Heart right ventricle (tissue), 16 donors: ENCODE results near the gene ZC3H12C. TPM values are rescaled to one million over a fixed set of nuclear protein-coding genes. Genes with fewer than 3 reads are reported as not detected.

Experiments used
- ATAC-seq, 8 donors: fragments of 200-7000 bp; cut with Tn5 transposase; one replicate each; pipeline ENCODE4 v1.9.1; 2020; ENCODE audit warnings: mild to moderate bottlenecking in 8 of 8, moderate library complexity in 8 of 8, moderate number of reproducible peaks in 1 of 8
- DNase-seq, 2 donors: peaks; one replicate each; pipeline ENCODE4 v3.0.0-alpha.2; 2020
- H3K27ac ChIP-seq, 10 donors: fragments of 200-600 bp; sonication (generic) in 2 of 10; one replicate each; pipeline versions ENCODE4 v1.5.0 to v1.8.0; 2020 to 2022; ENCODE audit warnings: mild to moderate bottlenecking in 3 of 10
- H3K27me3 ChIP-seq, 7 donors: fragments of 200-600 bp; one replicate each; pipeline ENCODE4 v1.8.0; 2021 to 2022; ENCODE audit warnings: mild to moderate bottlenecking in 2 of 7
- H3K36me3 ChIP-seq, 9 donors: fragments of 200-600 bp; sonication (generic) in 1 of 9; one replicate each; pipeline versions ENCODE4 v1.5.0 to v1.8.0; 2020 to 2022; ENCODE audit warnings: mild to moderate bottlenecking in 2 of 9
- H3K4me1 ChIP-seq, 9 donors: fragments of 200-600 bp; sonication (generic) in 1 of 9; one replicate each; pipeline versions ENCODE4 v1.5.0 to v1.8.0; 2020 to 2022; ENCODE audit warnings: mild to moderate bottlenecking in 4 of 9
- H3K4me3 ChIP-seq, 10 donors: fragments of 200-600 bp; sonication (generic) in 2 of 10; one replicate each; pipeline versions ENCODE4 v1.5.0 to v1.8.0; 2020 to 2022; ENCODE audit warnings: mild to moderate bottlenecking in 7 of 10, moderate library complexity in 2 of 10
- H3K9me3 ChIP-seq, 11 donors: fragments of 200-600 bp in 10 of 11; sonication (generic) in 2 of 11; one replicate each; pipeline versions ENCODE4 v1.5.0 to v1.8.0; 2013 to 2022; ENCODE audit warnings: mild to moderate bottlenecking in 2 of 11, control low read depth in 1 of 11, moderate library complexity in 1 of 11
- WGBS, 2 donors: extraction: QIAGEN DNeasy Blood & Tissue Kit; methylation state at CpG; one replicate each; pipeline ENCODE4 v1.1.7; 2013; ENCODE audit warnings: inconsistent platforms in 1 of 2; 5-methylcytosine and 5-hydroxymethylcytosine counted together
- intact Hi-C, 10 donors: fragments of 100-400 bp; cut with DNase I; formaldehyde crosslinking; loops; one replicate each; pipeline versions ENCODE4 v1.11.1 to v1.14.2; 2022
- polyA plus RNA-seq, 2 donors: library from polyadenylated mRNA; stranded (reverse); fragments of 200-250 nt; gene quantifications; one replicate each; pipeline ENCODE4 v1.2.3, GENCODE V29; 2013
- total RNA-seq, 10 donors: library from RNA; stranded (reverse); fragmentation: NEBNext Ultra II Directional in 3 of 10; extraction: Animal tissue kit (Norgen Biotek cat#: 25700) in 3 of 10; gene quantifications; one replicate each; pipeline versions ENCODE4 v1.2.1 to v1.2.4, GENCODE V29; 2021 to 2023
- TF ChIP-seq, protein P1 (sequence below), 9 donors: fragments of 200-600 bp; sonication (generic) in 2 of 9; IDR thresholded peaks; one replicate each; pipeline versions ENCODE4 v1.5.0 to v1.8.0; 2021 to 2022; ENCODE audit warnings: antibody characterized with exemption in 9 of 9, mild to moderate bottlenecking in 5 of 9, moderate library complexity in 1 of 9
- donor health status: Arrhythmogenic right ventricular cardiomyopathy.
- donor health status: ischemic (EF 13 %, LVEDD 7.1; RV severe dilation, severe dysfunction).
- donor health status: healthy with polysubstance abuse.
- donor health status: DM: no; HTN: yes; CAD: no.
- donor health status: DM: no; HTN: no; CAD: no.
- donor health status: ischemic (EF 25% LVEDD 6.9; RV normal size, moderate dysfunction).
- donor health status: ischemic (EF 25% LVEDD 5.7; RV mildly dilated, moderate dysfunction).
- donor health status: healthy.
- donor health status: DM: yes; HTN: yes; CAD: no.
- donor health status: Ischemic cardiomyopathy.
- donor health status: ischemic (EF 35%, LVEDD 5.7; RV mildly dilated, moderate dysfunction).
- donor health status: nonischemic (EF 11% LVEDD 7.7; RV severe dilation, severe dysfunction).
- donor health status: DM: yes; HTN: yes; CAD: no.
- donor health status: PGD.
- donor health status: ischemic (EF 29% LVEDD 5.4; RV normal size, mild dysfunction).
- donor health status: nonischemic (EF 23%, LVEDD 6.1; RV moderate dilation, normal function).

ZC3H12C gene
- total and polyA plus RNA-seq, 12 donors: 2.1 to 22.8 (median 20.1) TPM

- H3K27me3 ChIP-seq: no peaks in the 10 kb centered on the region
- 69 to 81% methylated on average over 4 of the region's 4 CpGs for WGBS, 2 donors
- H3K4me1 ChIP-seq: peaks cover 0 to 36% (median 18%) of the 10 kb centered on the region in 9 donors
- no peaks in the 10 kb centered on the region for H3K36me3 ChIP-seq
- DNase-seq: no peak
- no peak for ATAC-seq
- intact Hi-C loops: no loop called here
- TF ChIP-seq, protein P1, sequence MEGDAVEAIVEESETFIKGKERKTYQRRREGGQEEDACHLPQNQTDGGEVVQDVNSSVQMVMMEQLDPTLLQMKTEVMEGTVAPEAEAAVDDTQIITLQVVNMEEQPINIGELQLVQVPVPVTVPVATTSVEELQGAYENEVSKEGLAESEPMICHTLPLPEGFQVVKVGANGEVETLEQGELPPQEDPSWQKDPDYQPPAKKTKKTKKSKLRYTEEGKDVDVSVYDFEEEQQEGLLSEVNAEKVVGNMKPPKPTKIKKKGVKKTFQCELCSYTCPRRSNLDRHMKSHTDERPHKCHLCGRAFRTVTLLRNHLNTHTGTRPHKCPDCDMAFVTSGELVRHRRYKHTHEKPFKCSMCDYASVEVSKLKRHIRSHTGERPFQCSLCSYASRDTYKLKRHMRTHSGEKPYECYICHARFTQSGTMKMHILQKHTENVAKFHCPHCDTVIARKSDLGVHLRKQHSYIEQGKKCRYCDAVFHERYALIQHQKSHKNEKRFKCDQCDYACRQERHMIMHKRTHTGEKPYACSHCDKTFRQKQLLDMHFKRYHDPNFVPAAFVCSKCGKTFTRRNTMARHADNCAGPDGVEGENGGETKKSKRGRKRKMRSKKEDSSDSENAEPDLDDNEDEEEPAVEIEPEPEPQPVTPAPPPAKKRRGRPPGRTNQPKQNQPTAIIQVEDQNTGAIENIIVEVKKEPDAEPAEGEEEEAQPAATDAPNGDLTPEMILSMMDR (IDR thresholded peaks at IDR 0.05): no peak
- no peak overlapping the region for H3K27ac ChIP-seq
- no peak overlapping the region for H3K4me3 ChIP-seq
- H3K9me3 ChIP-seq: no peaks in the 10 kb centered on the region
Measured at GRCh38 chr11:110126936-110127335, 33.7 kb downstream of the ZC3H12C start.

GRCh38 chr11:110128161-110128560, 35.0 kb downstream of the ZC3H12C start:
- Histone ChIP-seq H3K4me1 (peaks cover 0 to 32% (median 17%) of the 10 kb centered on the region in 9 donors), H3K27ac (no peak overlapping the region), H3K4me3 (no peak overlapping the region), H3K36me3 (no peaks in the 10 kb centered on the region), H3K9me3 (no peaks in the 10 kb centered on the region), H3K27me3 (no peaks in the 10 kb centered on the region)
- no peak for ATAC-seq
- WGBS, 2 donors: 23 to 26% methylated on average over 2 of the region's 2 CpGs
- no peak for DNase-seq
- intact Hi-C loops: no loop called here
- TF ChIP-seq, protein P1 (IDR thresholded peaks at IDR 0.05): no peak

DNA sequence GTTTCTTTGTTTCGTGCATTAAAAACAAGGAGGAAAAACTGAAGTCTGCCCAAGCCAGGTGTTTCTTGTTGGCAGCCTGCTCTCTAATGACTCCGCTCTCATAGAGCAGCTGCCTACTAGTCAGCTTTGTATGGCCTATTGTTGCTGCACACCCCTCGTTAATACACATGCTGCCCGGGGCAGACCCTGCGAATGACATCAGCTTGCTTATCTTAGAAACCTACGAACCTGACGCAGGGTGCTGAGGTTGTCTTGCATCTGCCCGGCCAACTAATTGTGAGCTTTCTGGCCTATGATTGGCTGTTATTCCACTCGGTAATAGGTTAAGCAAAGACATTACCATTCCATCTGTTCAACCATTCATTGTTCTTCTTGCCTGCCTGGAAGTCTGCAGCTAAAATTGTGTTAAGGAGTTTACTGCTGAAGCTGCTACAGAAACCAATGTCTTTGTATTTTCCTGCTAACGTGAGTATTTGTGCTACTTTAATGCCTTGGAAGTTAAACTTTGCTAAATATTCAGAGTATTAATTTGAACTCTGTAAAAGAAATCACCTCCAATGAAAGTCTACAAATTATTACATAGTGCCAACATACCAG, 37.5 kb downstream of the ZC3H12C start:
- peaks cover 0 to 28% (median 19%) of the 10 kb centered on the region in 9 donors for H3K4me1 ChIP-seq
- TF ChIP-seq, protein P1 (IDR thresholded peaks at IDR 0.05): no peak
- no peaks in the 10 kb centered on the region for H3K27me3 ChIP-seq
- H3K27ac ChIP-seq: peak overlapping the region in 1 of 10 donors; percentile 4
- H3K9me3 ChIP-seq: no peaks in the 10 kb centered on the region
- DNase-seq (no peak), ATAC-seq (peak; percentile 38 to 85 (median 66))
- H3K4me3 ChIP-seq: no peak overlapping the region
- 53 to 54% methylated on average over 10 of the region's 10 CpGs for WGBS, 2 donors
- no peaks in the 10 kb centered on the region for H3K36me3 ChIP-seq
- intact Hi-C loops: no loop called here

GRCh38 chr11:110131386-110132123, 38.4 kb downstream of the ZC3H12C start:
- 81 to 83% methylated on average over 6 of the region's 6 CpGs for WGBS, 2 donors
- DNase-seq (no peak), ATAC-seq (no peak)
- H3K4me1 ChIP-seq: peaks cover 0 to 28% (median 19%) of the 10 kb centered on the region in 9 donors
- intact Hi-C loops: no loop called here
- TF ChIP-seq, protein P1 (IDR thresholded peaks at IDR 0.05): no peak
- H3K36me3 ChIP-seq: peaks cover 0 to under 1% (median 0%) of the 10 kb centered on the region in 9 donors
- H3K27me3 ChIP-seq: no peaks in the 10 kb centered on the region
- H3K4me3 ChIP-seq: no peak overlapping the region
- no peak overlapping the region for H3K27ac ChIP-seq
- no peaks in the 10 kb centered on the region for H3K9me3 ChIP-seq
